GM21381 (cell line): ENCODE measurements around the gene ACOXL.

ENCODE experiments used
- ATAC-seq: cut with Tn5 transposase; IDR thresholded peaks from one replicate; pipeline ENCODE4 v1.9.1; 2021; ENCODE audit warnings: mild to moderate bottlenecking, moderate library complexity; ENCODE audit not compliant: unreplicated experiment

Gene ACOXL

GRCh38 chr2:111121028-111121827 is 388.9 kb downstream of the ACOXL start:
- no peak for ATAC-seq

- peak; percentile 49 for ATAC-seq
Observed at GRCh38 chr2:111121828-111122630, 389.7 kb downstream of the ACOXL start.

- ATAC-seq = no peak
Observed at GRCh38 chr2:111122631-111123421, 390.5 kb downstream of the ACOXL start.

GRCh38 chr2:111123751-111124150 is 391.4 kb downstream of the ACOXL start:
- ATAC-seq = no peak

GRCh38 chr2:111126581-111126980 is 394.2 kb downstream of the ACOXL start:
- no peak for ATAC-seq

- no peak for ATAC-seq
Observed at GRCh38 chr2:111127351-111127750, 395.0 kb downstream of the ACOXL start.

- no peak for ATAC-seq
Observed at GRCh38 chr2:111128096-111128495, 395.7 kb downstream of the ACOXL start.

GRCh38 chr2:111133603-111134002 is 401.2 kb downstream of the ACOXL start:
- no peak for ATAC-seq

- ATAC-seq = no peak
Observed at GRCh38 chr2:111134055-111134454, 401.7 kb downstream of the ACOXL start.

- no peak for ATAC-seq
Observed at GRCh38 chr2:111135237-111135909, 403.0 kb downstream of the ACOXL start.

GRCh38 chr2:111135910-111136297 is 403.5 kb downstream of the ACOXL start:
- no peak for ATAC-seq

- no peak for ATAC-seq
Observed at GRCh38 chr2:111138839-111139238, 406.5 kb downstream of the ACOXL start.

- ATAC-seq = no peak
Observed at GRCh38 chr2:111139637-111140317, 407.4 kb downstream of the ACOXL start.

GRCh38 chr2:111140815-111141214 is 408.4 kb downstream of the ACOXL start:
- ATAC-seq = no peak

- no peak for ATAC-seq
Observed at GRCh38 chr2:111142101-111142500, 409.7 kb downstream of the ACOXL start.

- no peak for ATAC-seq
Observed at GRCh38 chr2:111143107-111143842, 410.9 kb downstream of the ACOXL start.

- ATAC-seq = no peak
Observed at GRCh38 chr2:111143843-111144198, 411.4 kb downstream of the ACOXL start.

GRCh38 chr2:111145103-111145760 is 412.9 kb downstream of the ACOXL start:
- ATAC-seq = no peak

- ATAC-seq = no peak
Observed at GRCh38 chr2:111145951-111146350, 413.6 kb downstream of the ACOXL start.
